Transverse colon (tissue), 4 donors: ENCODE data around the gene IP6K3. TPM values are rescaled to one million over a fixed set of nuclear protein-coding genes. Genes with fewer than 3 reads are reported as not detected.

Experiments
- DNase-seq: peaks from one replicate; pipeline ENCODE4 v3.0.0-alpha.2; 2019
- H3K27ac ChIP-seq, 4 donors: fragments of 200-600 bp; sonication (generic); 2 replicates each; pipeline ENCODE4 v1.5.1; 2016 to 2018; ENCODE audit warnings: inconsistent platforms in 4 of 4
- H3K27me3 ChIP-seq: fragments of 200-600 bp; sonication (generic); 2 replicates; pipeline ENCODE4 v1.5.1; 2017; ENCODE audit warnings: inconsistent platforms
- H3K36me3 ChIP-seq, 4 donors: fragments of 200-600 bp; sonication (generic); 2 replicates each; pipeline ENCODE4 v1.5.1; 2017 to 2019; ENCODE audit warnings: inconsistent platforms in 4 of 4
- H3K4me1 ChIP-seq, 4 donors: fragments of 200-600 bp; sonication (generic); 2 replicates each; pipeline ENCODE4 v1.5.1; 2017 to 2020; ENCODE audit warnings: inconsistent platforms in 4 of 4
- H3K4me3 ChIP-seq, 4 donors: fragments of 200-600 bp; sonication (generic); 1 replicate in 1 of 4; 2 replicates in 3 of 4; pipeline versions ENCODE4 v1.5.1 to v1.6.1; 2017 to 2019; ENCODE audit warnings: inconsistent platforms in 4 of 4
- H3K9me3 ChIP-seq, 2 donors: fragments of 200-600 bp; sonication (generic); 2 replicates each; pipeline ENCODE4 v1.5.1; 2017 to 2019; ENCODE audit warnings: inconsistent platforms in 2 of 2
- CTCF ChIP-seq, 5 experiments: fragments of 200-600 bp in 3 of 5; fragments of 450-650 bp in 2 of 5; sonication (generic) in 3 of 5; IDR thresholded peaks; 1 replicate in 2 of 5; 2 replicates in 3 of 5; pipeline ENCODE4 v1.5.1; 2016 to 2017; ENCODE audit warnings: antibody characterized with exemption in 5 of 5, inconsistent platforms in 3 of 5, mild to moderate bottlenecking in 2 of 5, moderate library complexity in 1 of 5
- EP300 ChIP-seq: sonication (generic); formaldehyde crosslinking; IDR thresholded peaks from one replicate; pipeline ENCODE4 v1.6.1; 2017; ENCODE audit warnings: antibody characterized with exemption, low read depth
- POLR2A ChIP-seq: fragments of 450-650 bp; IDR thresholded peaks from one replicate; pipeline ENCODE4 v1.6.1; 2016; ENCODE audit warnings: antibody characterized with exemption, mild to moderate bottlenecking, moderate library complexity
- POLR2AphosphoS5 ChIP-seq, 3 donors: sonication (generic); formaldehyde crosslinking; IDR thresholded peaks; one replicate each; pipeline ENCODE4 v1.6.1; 2016; ENCODE audit warnings: antibody characterized with exemption in 3 of 3
- WGBS, 2 donors: methylation state at CpG; one replicate each; pipeline ENCODE4 v1.1.5; 2018; ENCODE audit warnings: low coverage in 1 of 2; 5-methylcytosine and 5-hydroxymethylcytosine counted together
- in situ Hi-C, 4 donors: fragments of 200-750 bp; cut with MboI; loops; one replicate each; pipeline versions ENCODE4 v1.15.0 to v1.15.1; 2017; ENCODE audit warnings: low sequenced_read_pairs in 3 of 4, low pct_ligation_motif_present in 1 of 4, low pct_unique_long_range_greater_than_20kb in 1 of 4
- intact Hi-C: fragments of 100-400 bp; cut with DNase I; formaldehyde crosslinking; loops from one replicate; pipeline ENCODE4 v1.15.1; 2023; ENCODE audit warnings: low total_unique reads
- total RNA-seq, 4 donors: library from RNA; depleted of rRNA; stranded (reverse); fragments of >200 nt; gene quantifications; one replicate each; pipeline ENCODE4 v1.1.0, GENCODE V29; 2016

IP6K3 gene
- total RNA-seq, 4 donors from 2014 or later: 1.00 to 2.9 (median 1.9) TPM; not detected in 1

GRCh38 chr6:33694401-33694931 is 52.2 kb downstream of the IP6K3 start:
- no peaks in the 10 kb centered on the region for H3K9me3 ChIP-seq
- WGBS, 2 donors: 65 to 80% methylated on average over 1 to 19 of the region's 19 CpGs
- in situ Hi-C loops: no loop called here
- no peak for DNase-seq
- no peak for TF ChIP-seq CTCF (IDR thresholded peaks at IDR 0.05)
- no peak for TF ChIP-seq EP300
- TF ChIP-seq POLR2A: no peak
- no peak for TF ChIP-seq POLR2AphosphoS5 (IDR thresholded peaks at IDR 0.05)
- H3K36me3 ChIP-seq: peaks cover 0 to 16% (median 0%) of the 10 kb centered on the region in 4 donors
- H3K4me3 ChIP-seq: no peak overlapping the region
- no peaks in the 10 kb centered on the region for H3K27me3 ChIP-seq
- intact Hi-C loops: no loop called here
- H3K27ac ChIP-seq: peak overlapping the region in 2 of 4 donors; percentile 0 to 11
- H3K4me1 ChIP-seq: peaks cover 0 to 27% (median 0%) of the 10 kb centered on the region in 4 donors

GRCh38 chr6:33693186-33694105 is 53.3 kb downstream of the IP6K3 start:
- intact Hi-C loops (no loop called here), in situ Hi-C loops (no loop called here)
- Histone ChIP-seq H3K27ac (peak overlapping the region in 3 of 4 donors; percentile 19 to 59 (median 48)), H3K27me3 (no peaks in the 10 kb centered on the region), H3K9me3 (no peaks in the 10 kb centered on the region), H3K4me3 (no peak overlapping the region), H3K4me1 (peaks cover 0 to 27% (median 0%) of the 10 kb centered on the region in 4 donors), H3K36me3 (peaks cover 0 to 17% (median 0%) of the 10 kb centered on the region in 4 donors)
- WGBS, 2 donors: 42 to 64% methylated on average over 3 to 28 of the region's 28 CpGs
- TF ChIP-seq POLR2AphosphoS5 (IDR thresholded peaks at IDR 0.05) (no peak), POLR2A (no peak), EP300 (no peak)
- DNase-seq: no peak

GRCh38 chr6:33692760-33693158 is 53.9 kb downstream of the IP6K3 start:
- in situ Hi-C loops (no loop called here), intact Hi-C loops (no loop called here)
- no peaks in the 10 kb centered on the region for H3K27me3 ChIP-seq
- peaks cover 0 to 14% (median 0%) of the 10 kb centered on the region in 4 donors for H3K36me3 ChIP-seq
- 69 to 74% methylated on average over 4 to 10 of the region's 10 CpGs for WGBS, 2 donors
- peak overlapping the region in 3 of 4 donors; percentile 19 to 59 (median 48) for H3K27ac ChIP-seq
- H3K9me3 ChIP-seq: no peaks in the 10 kb centered on the region
- peaks cover 0 to 27% (median 0%) of the 10 kb centered on the region in 4 donors for H3K4me1 ChIP-seq
- peak; percentile 67 for DNase-seq
- H3K4me3 ChIP-seq: no peak overlapping the region
- no peak for TF ChIP-seq POLR2AphosphoS5 (IDR thresholded peaks at IDR 0.05)
- no peak for TF ChIP-seq CTCF (IDR thresholded peaks at IDR 0.05)
- TF ChIP-seq EP300: no peak
- no peak for TF ChIP-seq POLR2A

- peak overlapping the region in 2 of 4 donors; percentile 48 to 59 for H3K27ac ChIP-seq
- intact Hi-C loops: no loop called here
- no peak overlapping the region for H3K4me3 ChIP-seq
- in situ Hi-C loops: no loop called here
- WGBS, 2 donors: 67 to 89% methylated on average over 1 to 12 of the region's 12 CpGs
- no peak for DNase-seq
- peaks cover 0 to 27% (median 0%) of the 10 kb centered on the region in 4 donors for H3K4me1 ChIP-seq
- TF ChIP-seq EP300 (no peak), POLR2A (no peak), CTCF (IDR thresholded peaks at IDR 0.05) (no peak), POLR2AphosphoS5 (IDR thresholded peaks at IDR 0.05) (no peak)
- H3K36me3 ChIP-seq: peaks cover 0 to 15% (median 0%) of the 10 kb centered on the region in 4 donors
- no peaks in the 10 kb centered on the region for H3K27me3 ChIP-seq
- H3K9me3 ChIP-seq: no peaks in the 10 kb centered on the region
Observed at GRCh38 chr6:33692078-33692759, 54.5 kb downstream of the IP6K3 start.
